Activated naive CD8-positive, alpha-beta T cell treated with anti-CD3 and anti-CD28 coated beads, Interleukin-2, amount 50 U/mL, for 24 hours (primary cell): ENCODE data around the gene TXNDC17.

ENCODE experiments used
- ATAC-seq: fragments of 150-1000 bp; cut with Tn5 transposase; one replicate; pipeline ENCODE4 v1.10.0; 2021
- DNase-seq: peaks from one replicate; pipeline ENCODE4 v3.0.0; 2021
- H3K27ac Mint-ChIP-seq: one replicate; pipeline ENCODE4 v1.8.0; 2021; ENCODE audit warnings: mild to moderate bottlenecking, mixed read lengths
- H3K27me3 Mint-ChIP-seq: one replicate; pipeline ENCODE4 v1.8.0; 2021; ENCODE audit warnings: mixed read lengths
- H3K36me3 Mint-ChIP-seq: one replicate; pipeline ENCODE4 v1.8.0; 2021; ENCODE audit warnings: low read depth, mixed read lengths
- H3K4me1 Mint-ChIP-seq: one replicate; pipeline ENCODE4 v1.8.0; 2021; ENCODE audit warnings: mixed read lengths
- H3K4me3 Mint-ChIP-seq: one replicate; pipeline ENCODE4 v1.8.0; 2021; ENCODE audit warnings: mild to moderate bottlenecking, moderate library complexity, mixed read lengths
- H3K9me3 Mint-ChIP-seq: one replicate; pipeline ENCODE4 v1.8.0; 2021; ENCODE audit warnings: mixed read lengths

TXNDC17 gene

DNA sequence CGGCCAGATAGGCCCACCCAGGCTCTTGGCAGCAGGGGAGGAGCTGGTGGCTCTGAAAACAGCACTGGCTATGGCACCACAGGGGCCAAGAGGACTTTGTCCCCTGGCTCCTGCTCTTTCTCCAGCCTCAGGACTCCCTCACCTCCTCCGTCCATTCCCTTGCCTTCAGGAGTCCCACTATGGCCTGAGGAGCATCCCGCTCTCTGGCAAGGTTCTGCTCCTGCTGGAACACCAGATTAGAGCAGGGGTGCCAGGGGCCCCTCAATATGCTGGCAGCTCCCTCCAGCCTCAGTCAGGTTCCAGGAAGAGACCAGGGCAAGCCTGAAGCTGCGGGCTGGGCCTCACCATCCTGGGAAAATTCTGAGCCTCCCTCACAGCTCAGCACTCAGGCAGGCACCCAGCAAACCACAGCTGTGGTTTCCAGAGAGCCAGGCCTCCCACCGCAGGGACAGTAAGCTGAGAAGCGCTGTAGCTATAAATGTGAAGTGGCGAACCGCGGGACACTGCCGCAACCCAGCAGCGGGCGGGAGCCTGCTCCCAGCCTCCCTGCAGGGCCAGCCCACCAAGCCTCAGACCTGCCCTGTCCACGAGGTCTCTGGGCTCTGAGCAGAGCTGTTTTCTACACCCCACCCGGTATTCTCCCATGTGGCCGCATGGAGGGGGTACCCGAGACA is 36.4 kb downstream of the TXNDC17 start:
- Mint-ChIP-seq H3K4me1 (peaks cover 7% of the 10 kb centered on the region), H3K27ac (no peak overlapping the region)

DNA sequence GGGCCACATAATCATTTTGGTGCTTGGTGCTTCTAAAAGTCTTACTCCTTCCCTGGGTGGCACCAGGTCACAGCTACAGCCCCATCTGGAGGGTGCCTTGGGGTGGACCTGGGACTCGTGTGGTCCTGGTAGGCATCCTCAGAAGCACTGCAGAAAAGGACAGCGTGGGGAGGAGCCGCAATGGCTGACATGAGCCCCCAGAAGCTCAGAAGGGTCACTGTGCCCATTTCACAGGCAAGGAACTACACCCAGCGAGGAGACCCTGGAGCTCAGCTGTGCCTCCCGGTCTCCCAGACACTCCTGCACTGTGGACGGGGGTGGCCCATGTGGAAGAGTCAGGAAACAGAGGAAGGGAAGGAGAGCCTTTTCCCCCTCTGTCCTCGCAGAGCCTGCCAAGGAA is 37.1 kb downstream of the TXNDC17 start:
- no peaks in the 10 kb centered on the region for H3K36me3 Mint-ChIP-seq
- DNase-seq, result no peak
- peaks cover 35% of the 10 kb centered on the region for H3K27me3 Mint-ChIP-seq
- H3K4me1 Mint-ChIP-seq, result peaks cover 7% of the 10 kb centered on the region
- no peak for ATAC-seq
- H3K4me3 Mint-ChIP-seq, result no peak overlapping the region
- H3K27ac Mint-ChIP-seq, result no peak overlapping the region
- H3K9me3 Mint-ChIP-seq, result no peaks in the 10 kb centered on the region

More for the DNA sequence above, 36.4 kb downstream of the TXNDC17 start:
- H3K4me3 Mint-ChIP-seq, result no peak overlapping the region
- ATAC-seq (peak; percentile 49), DNase-seq (peak; percentile 24)
- no peaks in the 10 kb centered on the region for H3K36me3 Mint-ChIP-seq
- H3K9me3 Mint-ChIP-seq, result no peaks in the 10 kb centered on the region
- peaks cover 31% of the 10 kb centered on the region for H3K27me3 Mint-ChIP-seq

DNA sequence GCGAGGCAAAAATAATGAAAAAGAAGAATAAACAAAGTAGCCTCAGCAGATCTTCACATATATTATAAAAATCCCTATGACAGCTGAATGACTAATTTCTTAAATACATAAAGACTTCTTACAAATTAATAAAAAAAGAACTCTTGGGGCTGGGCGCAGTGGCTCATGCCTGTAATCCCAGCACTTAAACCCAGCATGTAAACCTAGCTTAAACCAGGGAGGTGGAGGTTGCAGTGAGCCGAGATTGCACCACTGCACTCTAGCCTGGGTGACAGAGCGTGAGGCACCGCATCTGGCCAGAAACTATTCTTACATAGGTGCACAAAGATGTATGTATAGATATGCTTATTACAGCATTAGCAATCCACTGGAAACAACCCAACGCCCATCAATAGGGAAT is 38.4 kb downstream of the TXNDC17 start:
- H3K27me3 Mint-ChIP-seq, result peaks cover 38% of the 10 kb centered on the region
- no peaks in the 10 kb centered on the region for H3K36me3 Mint-ChIP-seq
- ATAC-seq (no peak), DNase-seq (no peak)
- no peaks in the 10 kb centered on the region for H3K9me3 Mint-ChIP-seq
- H3K4me3 Mint-ChIP-seq, result no peak overlapping the region
- H3K27ac Mint-ChIP-seq, result no peak overlapping the region
- H3K4me1 Mint-ChIP-seq, result peaks cover 7% of the 10 kb centered on the region

DNA sequence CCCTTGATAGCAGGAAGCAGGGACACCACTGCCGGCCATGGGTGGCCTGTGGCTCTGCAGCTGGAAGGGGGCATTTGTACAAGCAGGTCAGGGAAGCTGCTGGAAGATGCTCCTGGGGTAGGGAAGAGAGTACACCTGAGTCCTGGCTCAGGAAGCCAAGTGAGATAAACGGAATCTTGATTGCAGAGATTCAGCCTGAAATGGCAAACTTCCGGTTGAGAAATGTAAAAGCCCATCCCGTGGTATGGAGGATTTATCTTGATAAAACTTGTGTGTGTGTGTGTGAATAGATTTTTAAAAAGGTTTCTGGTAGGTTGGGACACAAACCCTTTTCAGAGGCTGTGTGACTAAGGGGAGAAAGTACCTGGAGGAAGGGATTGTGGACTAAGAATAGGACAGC is 40.3 kb downstream of the TXNDC17 start:
- no peak overlapping the region for H3K4me3 Mint-ChIP-seq
- no peak for ATAC-seq
- peaks cover 43% of the 10 kb centered on the region for H3K27me3 Mint-ChIP-seq
- H3K27ac Mint-ChIP-seq, result no peak overlapping the region
- peaks cover 7% of the 10 kb centered on the region for H3K4me1 Mint-ChIP-seq
- no peaks in the 10 kb centered on the region for H3K36me3 Mint-ChIP-seq
- H3K9me3 Mint-ChIP-seq, result no peaks in the 10 kb centered on the region
- no peak for DNase-seq

DNA sequence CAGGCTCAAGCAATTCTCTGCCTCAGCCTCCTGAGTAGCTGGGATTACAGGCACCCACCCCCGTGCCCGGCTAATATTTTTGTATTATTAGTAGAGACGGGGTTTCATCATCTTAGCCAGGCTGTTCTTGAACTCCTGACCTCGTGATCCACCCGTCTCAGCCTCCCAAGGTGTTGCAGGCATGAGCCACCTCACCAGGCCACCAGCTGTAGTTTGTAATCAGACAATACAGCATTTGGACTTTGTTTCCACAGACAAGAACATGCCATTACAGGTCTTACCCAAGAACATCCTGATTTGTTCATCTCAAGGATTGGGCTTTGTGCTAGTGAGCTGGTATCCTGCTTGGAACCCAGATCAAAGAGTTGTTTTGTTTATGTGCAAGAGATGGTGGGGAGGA is 40.8 kb downstream of the TXNDC17 start:
- H3K4me1 Mint-ChIP-seq, result peaks cover 7% of the 10 kb centered on the region
- no peaks in the 10 kb centered on the region for H3K9me3 Mint-ChIP-seq
- DNase-seq, result no peak
- no peak for ATAC-seq
- H3K27me3 Mint-ChIP-seq, result peaks cover 43% of the 10 kb centered on the region
- no peaks in the 10 kb centered on the region for H3K36me3 Mint-ChIP-seq
- H3K27ac Mint-ChIP-seq, result no peak overlapping the region
- no peak overlapping the region for H3K4me3 Mint-ChIP-seq

DNA sequence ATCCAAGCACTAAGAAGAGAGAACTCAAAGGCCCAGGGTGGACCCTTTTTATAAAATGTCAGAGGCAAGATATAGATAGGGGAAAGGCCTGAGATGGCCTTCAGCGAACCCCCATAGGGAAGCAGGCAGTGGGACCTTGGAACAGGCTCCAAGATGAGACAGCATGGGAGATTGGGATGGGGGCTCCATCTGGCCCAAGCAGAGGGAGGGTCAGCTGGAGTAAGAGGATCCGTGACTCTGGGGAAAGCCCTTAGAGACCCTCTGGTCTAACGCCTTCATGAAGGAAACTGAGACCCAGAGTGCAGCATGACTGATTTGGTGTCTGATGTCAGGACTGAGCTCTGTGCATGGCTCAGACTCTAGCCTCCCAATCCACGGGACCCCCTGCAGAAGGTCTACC is 41.5 kb downstream of the TXNDC17 start:
- Mint-ChIP-seq H3K4me1 (peaks cover 7% of the 10 kb centered on the region), H3K9me3 (no peaks in the 10 kb centered on the region), H3K4me3 (no peak overlapping the region), H3K36me3 (no peaks in the 10 kb centered on the region), H3K27ac (no peak overlapping the region), H3K27me3 (peaks cover 43% of the 10 kb centered on the region)
- ATAC-seq (no peak), DNase-seq (no peak)

DNA sequence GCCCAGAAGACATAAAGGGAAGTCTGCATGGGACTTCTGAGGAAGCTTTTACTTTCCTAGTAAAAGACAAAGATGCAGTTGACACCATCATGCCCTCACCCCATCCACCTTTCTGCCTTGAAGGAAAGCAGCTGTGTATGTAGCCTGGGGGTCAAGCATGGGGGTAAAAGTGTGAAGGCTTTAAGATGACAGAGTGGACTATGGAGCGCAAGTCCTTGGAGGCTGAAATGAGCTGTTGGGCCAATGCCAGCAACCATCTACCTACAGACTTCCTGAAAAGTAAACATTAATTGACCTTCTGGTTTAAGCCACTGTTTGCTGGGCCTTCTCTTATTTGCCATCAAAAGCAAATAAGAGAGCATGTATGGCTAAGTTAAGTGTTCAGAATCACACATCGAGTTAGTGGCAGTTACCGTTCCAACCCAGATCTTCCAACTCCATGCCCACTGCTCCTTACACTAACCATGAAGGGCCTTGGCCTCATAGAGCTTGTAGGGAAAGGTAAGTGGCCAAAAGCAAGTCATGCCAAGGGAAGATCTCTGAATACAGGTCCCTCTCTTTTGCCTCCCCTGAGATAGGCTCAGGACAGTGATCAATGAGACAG is 42.3 kb downstream of the TXNDC17 start:
- ATAC-seq, result no peak
- H3K4me1 Mint-ChIP-seq, result peaks cover under 1% of the 10 kb centered on the region
- no peaks in the 10 kb centered on the region for H3K36me3 Mint-ChIP-seq
- no peak overlapping the region for H3K4me3 Mint-ChIP-seq
- DNase-seq, result no peak
- H3K9me3 Mint-ChIP-seq, result no peaks in the 10 kb centered on the region
- peaks cover 38% of the 10 kb centered on the region for H3K27me3 Mint-ChIP-seq
- no peak overlapping the region for H3K27ac Mint-ChIP-seq

DNA sequence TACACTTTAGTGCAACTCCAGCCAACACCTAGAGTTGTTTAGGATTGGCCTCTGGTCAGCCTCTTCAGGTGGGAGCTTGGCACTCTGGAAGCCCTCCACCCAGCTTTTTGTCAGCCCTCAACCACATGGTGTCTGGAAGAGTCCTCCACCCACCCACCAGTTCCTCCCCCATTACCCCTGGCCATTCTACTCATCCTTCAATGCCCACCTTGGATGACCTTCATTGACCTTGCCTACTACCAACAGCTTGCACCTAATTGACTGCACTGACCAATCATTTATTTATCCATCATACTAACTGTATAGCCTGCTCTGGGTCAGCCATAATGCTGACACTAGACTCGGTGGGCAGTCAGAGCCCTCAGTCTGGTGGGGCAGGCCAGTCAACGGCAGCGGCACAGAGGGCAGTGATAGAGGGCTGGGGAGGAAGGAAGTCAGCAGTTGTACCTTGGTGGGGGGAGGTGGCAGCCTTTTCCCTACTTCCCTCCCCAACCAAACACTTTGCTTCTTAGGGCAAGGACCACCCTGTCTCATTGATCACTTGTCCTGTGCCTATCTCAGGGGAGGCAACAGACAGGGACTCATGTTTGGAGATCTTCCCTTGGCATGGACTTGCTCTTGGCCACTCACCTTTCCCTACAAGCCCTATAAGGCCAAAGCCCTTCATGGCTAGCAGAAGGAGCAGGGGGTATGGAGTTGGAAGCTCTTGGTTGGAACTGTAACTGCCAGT is 43.0 kb downstream of the TXNDC17 start:
- no peaks in the 10 kb centered on the region for H3K9me3 Mint-ChIP-seq
- no peak overlapping the region for H3K4me3 Mint-ChIP-seq
- no peak overlapping the region for H3K27ac Mint-ChIP-seq
- ATAC-seq (no peak), DNase-seq (no peak)
- H3K36me3 Mint-ChIP-seq, result no peaks in the 10 kb centered on the region
- peaks cover 31% of the 10 kb centered on the region for H3K27me3 Mint-ChIP-seq
- no peaks in the 10 kb centered on the region for H3K4me1 Mint-ChIP-seq

DNA sequence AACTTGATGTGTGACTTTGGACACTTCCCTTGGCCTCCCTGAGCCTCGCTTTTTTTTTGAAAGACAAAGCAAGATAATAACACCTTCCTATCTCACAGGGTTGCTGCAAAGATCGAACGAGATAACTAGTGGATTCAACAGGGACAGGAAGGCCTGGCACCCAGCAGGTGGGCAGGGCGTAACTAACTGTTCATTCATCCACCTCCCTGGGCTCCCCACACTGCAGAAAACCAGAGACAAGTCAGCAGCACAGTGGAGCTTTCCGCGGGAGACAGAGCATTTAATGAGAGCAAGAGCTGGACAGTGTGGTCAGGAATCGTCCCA is 43.6 kb downstream of the TXNDC17 start:
- no peak for ATAC-seq
- H3K4me3 Mint-ChIP-seq, result no peak overlapping the region
- no peak for DNase-seq
- H3K9me3 Mint-ChIP-seq, result no peaks in the 10 kb centered on the region
- H3K4me1 Mint-ChIP-seq, result no peaks in the 10 kb centered on the region
- no peak overlapping the region for H3K27ac Mint-ChIP-seq
- no peaks in the 10 kb centered on the region for H3K36me3 Mint-ChIP-seq
- peaks cover 27% of the 10 kb centered on the region for H3K27me3 Mint-ChIP-seq

DNA sequence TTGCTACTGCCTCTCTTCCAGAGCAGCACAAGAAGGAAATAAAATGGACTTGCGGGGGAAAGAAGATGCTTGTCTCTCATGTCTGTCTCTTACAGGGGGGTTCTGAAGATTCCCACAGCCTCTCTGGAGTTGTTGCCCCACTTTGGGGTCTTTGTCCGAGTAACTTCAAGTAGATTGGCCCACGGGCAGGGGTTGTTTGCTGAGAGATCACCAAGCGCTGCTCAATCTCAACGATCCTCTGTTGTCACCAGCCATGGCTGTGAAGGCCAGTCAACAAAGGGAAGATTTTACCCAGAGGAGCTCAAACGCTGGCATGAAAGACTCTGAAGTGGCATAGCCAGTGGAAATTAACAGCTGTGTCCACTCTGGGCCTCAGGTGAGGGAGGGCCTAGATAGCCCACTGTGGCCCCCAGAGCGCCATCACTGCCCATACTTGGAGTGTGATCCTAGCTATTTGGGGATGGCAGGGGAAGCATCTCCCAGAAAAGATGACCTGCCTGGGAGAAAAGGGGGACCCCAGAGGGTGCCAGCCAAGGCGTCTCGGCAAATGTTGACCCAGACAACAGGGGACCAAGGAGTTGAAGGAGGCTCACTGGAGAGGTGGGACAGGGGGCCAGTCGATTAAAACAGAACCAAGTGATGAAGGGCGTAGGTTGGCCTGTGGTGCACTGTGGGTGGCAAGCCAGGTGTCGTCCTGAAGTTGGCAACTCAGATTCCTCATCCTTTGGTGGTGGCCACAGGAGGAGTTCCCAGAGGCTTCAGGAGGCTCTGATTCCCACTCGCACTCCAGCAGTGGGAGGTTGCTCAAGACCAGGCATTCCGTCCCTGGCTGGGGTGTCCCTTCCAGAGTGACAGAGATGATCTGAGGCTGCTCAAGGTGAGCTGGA is 44.3 kb downstream of the TXNDC17 start:
- Mint-ChIP-seq H3K9me3 (no peaks in the 10 kb centered on the region), H3K4me1 (no peaks in the 10 kb centered on the region), H3K36me3 (no peaks in the 10 kb centered on the region), H3K27me3 (peaks cover 25% of the 10 kb centered on the region), H3K4me3 (no peak overlapping the region), H3K27ac (no peak overlapping the region)
- DNase-seq, result no peak
- no peak for ATAC-seq

DNA sequence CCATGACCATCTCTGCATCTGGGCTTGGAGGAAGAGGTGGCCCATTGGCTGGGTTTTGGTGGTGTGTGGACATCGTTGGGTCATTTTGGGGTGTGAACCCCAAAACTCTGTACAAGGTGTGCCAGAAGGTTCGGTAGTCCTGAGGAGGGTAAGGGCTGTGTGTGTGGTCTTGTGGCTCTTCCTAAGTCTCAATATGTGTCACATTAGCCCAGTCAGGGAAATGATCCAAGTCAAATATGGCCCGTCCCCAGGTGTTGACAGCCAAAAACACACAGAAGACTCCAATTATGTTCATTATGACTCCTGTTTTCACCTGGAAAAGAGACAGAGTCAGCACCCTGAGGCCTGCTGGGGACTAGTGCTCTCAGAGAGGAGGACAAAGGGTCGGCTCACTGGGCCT is 45.2 kb downstream of the TXNDC17 start:
- H3K27ac Mint-ChIP-seq, result no peak overlapping the region
- H3K36me3 Mint-ChIP-seq, result no peaks in the 10 kb centered on the region
- no peak for DNase-seq
- H3K4me1 Mint-ChIP-seq, result no peaks in the 10 kb centered on the region
- H3K9me3 Mint-ChIP-seq, result no peaks in the 10 kb centered on the region
- H3K4me3 Mint-ChIP-seq, result no peak overlapping the region
- no peak for ATAC-seq
- peaks cover 22% of the 10 kb centered on the region for H3K27me3 Mint-ChIP-seq

DNA sequence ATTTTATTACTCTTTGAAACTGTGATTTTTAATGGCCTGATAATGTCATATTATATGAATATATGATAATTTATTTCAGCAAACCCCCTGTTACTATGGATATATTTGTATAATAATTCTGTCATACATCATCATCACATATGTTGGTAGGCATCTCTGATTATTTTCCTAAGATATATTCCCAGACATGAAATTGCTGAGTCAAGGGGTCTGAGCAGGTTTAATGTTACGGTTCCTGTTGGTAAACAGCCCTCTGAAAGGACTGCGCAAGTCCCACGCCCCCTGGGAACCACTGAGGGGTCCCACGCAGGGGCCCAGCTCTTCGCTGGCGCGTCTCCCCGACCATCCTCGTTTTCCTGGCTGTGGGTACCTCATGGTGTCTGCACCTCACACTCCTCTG is 48.1 kb downstream of the TXNDC17 start:
- Mint-ChIP-seq H3K27ac (no peak overlapping the region), H3K9me3 (no peaks in the 10 kb centered on the region), H3K4me1 (no peaks in the 10 kb centered on the region), H3K27me3 (peaks cover 21% of the 10 kb centered on the region), H3K36me3 (no peaks in the 10 kb centered on the region), H3K4me3 (no peak overlapping the region)
- ATAC-seq (no peak), DNase-seq (no peak)

DNA sequence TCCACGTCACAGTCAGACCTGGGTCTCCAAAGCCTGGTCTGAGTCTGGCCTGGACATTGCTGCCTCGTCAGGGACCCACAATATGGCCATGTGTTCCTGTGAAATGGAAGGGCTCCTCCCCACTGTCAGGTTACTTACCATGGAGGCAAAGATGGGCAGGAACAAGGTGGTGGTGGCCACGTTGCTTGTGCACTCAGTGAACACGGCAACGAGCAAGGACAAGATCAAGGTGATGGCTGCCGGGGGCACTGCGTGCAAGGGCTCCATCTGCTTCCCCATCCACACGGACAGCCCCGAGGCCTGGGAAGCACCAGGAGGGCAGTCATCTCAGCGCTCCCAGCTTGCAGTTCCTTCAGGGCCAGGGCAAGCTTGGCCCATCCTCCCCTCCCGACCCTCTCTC is 49.8 kb downstream of the TXNDC17 start:
- no peaks in the 10 kb centered on the region for H3K4me1 Mint-ChIP-seq
- no peaks in the 10 kb centered on the region for H3K9me3 Mint-ChIP-seq
- peaks cover 20% of the 10 kb centered on the region for H3K27me3 Mint-ChIP-seq
- no peak for DNase-seq
- no peak for ATAC-seq
- H3K27ac Mint-ChIP-seq, result no peak overlapping the region
- no peak overlapping the region for H3K4me3 Mint-ChIP-seq
- no peaks in the 10 kb centered on the region for H3K36me3 Mint-ChIP-seq

DNA sequence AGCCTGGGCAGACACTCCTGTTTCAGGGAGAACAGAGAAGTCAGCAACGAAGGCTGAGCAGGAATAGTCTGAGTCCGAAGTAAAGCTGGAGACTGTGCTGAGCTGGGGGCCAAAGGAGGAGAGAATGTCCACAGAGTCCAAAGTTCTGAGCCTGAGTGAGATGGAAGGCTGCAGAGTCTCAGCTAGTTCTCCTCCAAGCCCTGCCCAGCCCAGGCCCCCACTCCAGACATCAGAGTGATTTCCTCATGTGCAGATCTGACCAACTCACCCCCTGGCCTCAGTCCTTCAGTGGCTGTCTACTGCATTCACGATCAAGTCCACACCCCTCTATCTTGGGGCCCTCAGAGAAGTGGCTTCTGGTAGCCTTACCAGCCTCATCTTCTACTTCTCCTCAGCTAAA is 50.7 kb downstream of the TXNDC17 start:
- no peak for DNase-seq
- no peak overlapping the region for H3K4me3 Mint-ChIP-seq
- peaks cover 24% of the 10 kb centered on the region for H3K27me3 Mint-ChIP-seq
- no peaks in the 10 kb centered on the region for H3K4me1 Mint-ChIP-seq
- no peak for ATAC-seq
- H3K9me3 Mint-ChIP-seq, result no peaks in the 10 kb centered on the region
- no peaks in the 10 kb centered on the region for H3K36me3 Mint-ChIP-seq
- no peak overlapping the region for H3K27ac Mint-ChIP-seq
